ENCODE measurements around the gene ANKRA2. TPM values are rescaled to one million over a fixed set of nuclear protein-coding genes. Genes with fewer than 3 reads are reported as not detected.

ANKRA2 gene
- total and polyA plus RNA-seq, 2 of the 4 experiments (the other 2 are of a cell fraction): 10.8 to 12.5 TPM

GRCh38 chr5:73615085-73615484, 49.6 kb upstream of the ANKRA2 start:
- TF ChIP-seq ELK1 (IDR thresholded peaks at IDR 0.05; ENCODE audit: borderline replicate concordance, low read depth, low read length) (no peak), CTCF (conservative IDR thresholded peaks at IDR 0.05; ENCODE audit: low read depth, low read length) (no peak), NFE2L2 (IDR thresholded peaks at IDR 0.05; ENCODE audit: low read depth, low read length) (no peak), SMC3 (IDR thresholded peaks at IDR 0.05; ENCODE audit: low read depth, low read length) (no peak), CEBPB (IDR thresholded peaks at IDR 0.05; ENCODE audit: low read depth, low read length) (no peak), RFX5 (IDR thresholded peaks at IDR 0.05; ENCODE audit: low read depth, low read length) (no peak), MAFK (IDR thresholded peaks at IDR 0.05; ENCODE audit: low read depth, low read length) (no peak), BHLHE40 (IDR thresholded peaks at IDR 0.05; ENCODE audit: low read depth, low read length) (no peak), MXI1 (IDR thresholded peaks at IDR 0.05; ENCODE audit: borderline replicate concordance, low read depth, low read length) (no peak), MAZ (IDR thresholded peaks at IDR 0.05; ENCODE audit: borderline replicate concordance, low read depth, low read length) (no peak), POLR2A (IDR thresholded peaks at IDR 0.05; ENCODE audit: low read depth, low read length) (no peak), FOS (IDR thresholded peaks at IDR 0.05; ENCODE audit: low read depth, low read length) (no peak), CHD1 (IDR thresholded peaks at IDR 0.05; ENCODE audit: low read depth, low read length) (no peak), RAD21 (IDR thresholded peaks at IDR 0.05; ENCODE audit: low read length) (no peak), RCOR1 (IDR thresholded peaks at IDR 0.05; ENCODE audit: insufficient replicate concordance, low read length) (no peak), USF2 (IDR thresholded peaks at IDR 0.05; ENCODE audit: low read depth, low read length) (no peak)
- no peak overlapping the region for H3K27ac ChIP-seq (ENCODE audit: insufficient read depth, low read length)
- H2BK15ac ChIP-seq (ENCODE audit: low read depth, low read length): no peak overlapping the region
- no peak overlapping the region for H3K9ac ChIP-seq (ENCODE audit: low read depth, low read length)
- H3K4me3 ChIP-seq (ENCODE audit: insufficient read depth, low read depth, low read length): no peak overlapping the region
- in situ Hi-C loops (cut with MboI; ENCODE audit: low sequenced_read_pairs): no loop called here
- H3K4me1 ChIP-seq (ENCODE audit: control insufficient read depth, insufficient read depth, low read length): no peaks in the 10 kb centered on the region
- H3K27me3 ChIP-seq (ENCODE audit: control insufficient read depth, insufficient read depth, low read length): no peaks in the 10 kb centered on the region
- no peak overlapping the region for H3K14ac ChIP-seq (replicated peaks; ENCODE audit: low read depth, low read length)
- H3K18ac ChIP-seq (ENCODE audit: low read depth, low read length): no peak overlapping the region
- H4K5ac ChIP-seq (ENCODE audit: low read depth, low read length): no peak overlapping the region
- no peak overlapping the region for H2BK5ac ChIP-seq (ENCODE audit: low read depth, low read length, poor library complexity, severe bottlenecking)
- H3K36me3 ChIP-seq (ENCODE audit: control insufficient read depth, insufficient read depth, low read length): no peaks in the 10 kb centered on the region
- no peak overlapping the region for H2BK20ac ChIP-seq (ENCODE audit: low read depth, low read length)
- H4K20me1 ChIP-seq (ENCODE audit: insufficient read depth, low read length): no peaks in the 10 kb centered on the region
- ATAC-seq (ENCODE audit: low read depth) (no peak), DNase-seq (no peak)
- POLR2A ChIA-PET (ENCODE audit: unreplicated experiment): no interaction called here
- no peak overlapping the region for H2AK5ac ChIP-seq (ENCODE audit: low read depth, low read length)
- H3K9me3 ChIP-seq (ENCODE audit: control insufficient read depth, insufficient read depth, low read length): no peaks in the 10 kb centered on the region
- no peak overlapping the region for H3K4me2 ChIP-seq (ENCODE audit: low read depth, low read length)
- no peak overlapping the region for H3K23ac ChIP-seq (ENCODE audit: low read depth, low read length)
- intact Hi-C loops (cut with micrococcal nuclease): no loop called here
- no peak overlapping the region for H2AFZ ChIP-seq (replicated peaks; ENCODE audit: low read length, poor library complexity)
- dilution Hi-C loops (cut with HindIII; ENCODE audit: low sequenced_read_pairs, unreplicated experiment): no loop called here
- 100% methylated on average over 2 of the region's 2 CpGs; no CpG with 5 or more reads in 1 of the 2 experiments for WGBS, 2 experiments (ENCODE audit: extremely low coverage in 2 of 2, insufficient read length in 1 of 2)
- no peak overlapping the region for H2BK120ac ChIP-seq (ENCODE audit: low read depth, low read length)
- CTCF ChIA-PET: no interaction called here
- 0 out of 2 replicates have a peak, but pooled peaks cover 4% of the 10 kb centered on the region for H3K9me1 ChIP-seq (ENCODE audit: insufficient read depth, low read length)
- no peak overlapping the region for H4K8ac ChIP-seq (ENCODE audit: low read depth in 2 of 2, low read length in 2 of 2)
- BruUV-seq (replicated peaks): no TSS peak
- H3K56ac ChIP-seq (ENCODE audit: extremely low read depth, insufficient read depth, low read length): no peak overlapping the region
- H3K79me1 ChIP-seq (ENCODE audit: low read depth in 1 of 2, low read length in 2 of 2): no peaks in the 10 kb centered on the region
- no peak overlapping the region for H2AK9ac ChIP-seq (replicated peaks; ENCODE audit: low read depth, low read length, poor library complexity)
- H3K4ac ChIP-seq (ENCODE audit: low read depth, low read length): no peak overlapping the region
- H4K91ac ChIP-seq (ENCODE audit: insufficient read depth, low read depth, low read length): no peak overlapping the region
